Measurements from ENCODE around the gene ARPC1B.
"Not testable (repeated sequence)": the region's sequence is repeated elsewhere in the genome, so short reads cannot be mapped to it uniquely, and the experiment has no call there.

Gene ARPC1B

GRCh38 chr7:99368750-99369389 is 5.7 kb upstream of the ARPC1B start:
- DNase-seq (ENCODE audit: low spot score) = no peak

- no peak for DNase-seq (ENCODE audit: low spot score)
Measured at GRCh38 chr7:99369767-99370391, 4.7 kb upstream of the ARPC1B start.

DNA sequence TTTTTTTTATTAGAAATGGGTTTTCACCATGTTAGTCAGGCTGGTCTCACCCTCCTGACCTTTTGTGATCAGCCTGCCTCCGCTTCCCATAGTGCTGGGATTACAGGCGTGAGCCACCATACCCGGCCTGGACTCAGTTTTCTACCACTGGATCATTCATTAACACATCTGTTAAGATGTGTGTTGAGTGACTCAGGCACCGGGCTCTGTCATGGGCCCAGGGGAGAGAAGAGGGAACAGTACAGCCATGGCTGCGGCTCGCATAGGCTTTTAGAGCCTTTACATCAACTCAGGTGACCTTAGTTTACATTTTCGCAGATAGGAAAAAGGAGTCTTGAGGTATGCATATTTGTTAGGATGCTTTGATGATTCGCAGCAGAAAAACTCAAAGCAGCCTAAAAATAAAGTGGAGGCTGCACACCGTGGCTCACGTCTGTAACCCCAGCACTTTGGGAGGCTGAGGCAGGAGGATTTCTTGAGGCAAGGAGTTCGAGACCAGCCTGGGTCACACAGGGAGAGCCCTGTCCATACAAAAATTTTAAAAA is 3.1 kb upstream of the ARPC1B start:
- DNase-seq (ENCODE audit: low spot score) = no peak

DNA sequence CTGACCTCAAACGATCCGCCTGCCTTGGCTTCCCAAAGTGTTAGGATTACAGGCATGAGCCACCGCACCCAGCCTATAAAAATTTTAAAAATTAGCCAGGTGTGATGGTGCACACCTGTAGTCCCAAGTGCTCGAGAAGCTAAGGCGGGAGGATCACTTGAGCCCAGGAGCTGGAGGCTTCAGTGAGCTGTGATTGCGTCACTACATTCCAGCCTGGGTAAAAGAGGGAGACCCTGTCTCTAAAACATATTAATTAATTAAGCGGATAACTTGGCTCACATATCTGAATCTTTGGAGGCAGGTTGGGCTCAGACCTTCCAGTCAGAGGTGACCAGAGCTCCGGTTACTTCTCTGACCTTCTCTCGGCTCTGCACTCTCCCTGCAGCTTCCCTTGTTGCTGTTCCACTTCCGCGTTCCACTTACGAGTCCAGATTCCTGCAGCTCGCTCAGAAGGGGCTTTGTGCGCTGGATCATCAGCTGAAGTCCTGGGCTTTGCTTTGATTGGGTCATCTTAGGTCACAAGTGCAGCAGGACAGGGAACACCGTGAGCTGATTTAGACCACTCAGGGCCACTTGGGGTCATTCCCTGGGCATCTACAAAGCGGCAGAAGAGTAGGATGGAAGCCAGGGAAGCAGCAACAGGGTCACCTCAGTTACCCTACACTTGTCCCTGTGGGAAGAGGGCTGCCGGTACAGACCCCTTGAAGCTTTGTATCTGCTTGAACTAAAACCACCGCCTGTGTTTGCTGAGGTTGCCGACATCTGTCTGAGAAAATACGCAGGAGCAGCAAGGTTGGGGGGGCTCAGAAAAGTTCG is 2.0 kb upstream of the ARPC1B start:
- DNase-seq (ENCODE audit: low spot score) = no peak

DNA sequence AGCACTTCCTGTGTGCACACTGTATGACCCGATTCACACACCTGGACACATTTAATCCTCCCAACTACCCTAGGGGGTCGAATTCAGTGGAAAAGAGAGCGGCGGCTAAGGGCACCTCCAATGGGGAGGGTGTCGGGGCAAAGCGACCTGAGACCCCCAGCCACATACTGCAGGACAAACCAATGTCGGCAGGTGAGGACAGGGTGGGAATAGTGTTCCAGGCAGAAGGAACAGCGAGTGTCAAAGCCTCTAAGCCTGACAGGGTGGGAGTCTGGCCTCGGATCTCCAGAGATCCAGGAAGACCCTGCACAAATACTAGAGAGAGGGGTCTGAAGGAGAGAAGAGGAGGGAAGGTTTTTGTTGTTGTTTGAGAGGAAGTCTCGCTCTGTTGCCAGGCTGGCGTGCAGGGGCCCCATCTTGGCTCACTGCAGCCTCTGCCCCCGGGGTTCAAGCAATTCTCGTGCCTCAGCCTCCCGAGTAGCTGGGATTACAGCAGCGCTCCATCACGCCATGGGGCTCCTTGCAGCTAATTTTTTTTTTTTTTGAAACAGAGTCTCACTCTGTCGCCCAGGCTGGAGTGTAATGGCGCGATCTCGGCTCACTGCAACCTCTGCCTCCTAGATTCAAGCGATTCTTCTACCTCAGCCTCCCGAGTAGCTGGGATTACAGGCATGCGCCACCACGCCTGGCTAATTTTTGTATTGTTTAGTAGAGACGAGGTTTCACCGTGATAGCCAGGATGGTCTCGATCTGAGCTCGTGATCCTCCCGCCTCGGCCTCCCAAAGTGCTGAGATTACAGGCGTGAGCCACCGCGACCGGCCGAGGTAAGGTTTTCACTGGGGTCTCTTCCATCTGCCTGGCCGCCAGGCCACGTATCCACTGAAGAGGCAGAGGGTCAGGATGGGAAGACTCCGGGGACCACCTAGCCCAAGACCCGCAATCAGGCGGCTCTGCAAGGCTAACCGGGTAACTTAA is 1.2 kb upstream of the ARPC1B start:
- no peak for DNase-seq (ENCODE audit: low spot score)

GRCh38 chr7:99375070-99375807 is 709 bp downstream of the ARPC1B start:
- DNase-seq (ENCODE audit: low spot score) = peak; percentile 88

DNA sequence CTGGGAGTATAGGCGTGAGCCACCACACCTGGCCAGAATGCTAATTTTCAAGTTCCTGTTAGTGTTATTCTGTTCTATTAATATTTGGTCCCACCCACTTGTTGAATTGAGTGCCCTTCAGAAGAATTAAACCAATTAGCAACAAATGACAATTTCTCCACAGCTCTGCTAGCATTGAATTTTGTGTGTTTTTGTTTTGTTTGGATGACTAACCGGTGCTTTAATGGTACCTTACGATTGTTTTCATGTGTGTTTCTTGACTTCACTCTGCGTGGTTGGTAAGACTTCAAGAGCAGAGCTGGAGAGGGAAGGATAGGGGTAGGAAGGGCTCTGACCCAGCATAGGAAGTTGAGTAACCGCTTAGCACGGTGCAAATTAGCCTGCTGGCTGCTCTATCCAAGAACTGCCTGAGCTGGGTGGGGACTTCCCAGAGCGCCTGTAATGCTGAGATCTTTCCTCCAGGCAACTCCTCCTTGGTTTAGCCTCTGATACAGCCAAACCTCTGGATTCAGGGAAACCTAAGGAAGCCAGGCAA is 4.6 kb downstream of the ARPC1B start:
- no peak for DNase-seq (ENCODE audit: low spot score)

- DNase-seq (ENCODE audit: low spot score) = not testable (repeated sequence)
Measured at GRCh38 chr7:99379693-99380031, 5.1 kb downstream of the ARPC1B start.

- DNase-seq (ENCODE audit: low spot score) = no peak
Measured at GRCh38 chr7:99380032-99380822, 5.7 kb downstream of the ARPC1B start.

DNA sequence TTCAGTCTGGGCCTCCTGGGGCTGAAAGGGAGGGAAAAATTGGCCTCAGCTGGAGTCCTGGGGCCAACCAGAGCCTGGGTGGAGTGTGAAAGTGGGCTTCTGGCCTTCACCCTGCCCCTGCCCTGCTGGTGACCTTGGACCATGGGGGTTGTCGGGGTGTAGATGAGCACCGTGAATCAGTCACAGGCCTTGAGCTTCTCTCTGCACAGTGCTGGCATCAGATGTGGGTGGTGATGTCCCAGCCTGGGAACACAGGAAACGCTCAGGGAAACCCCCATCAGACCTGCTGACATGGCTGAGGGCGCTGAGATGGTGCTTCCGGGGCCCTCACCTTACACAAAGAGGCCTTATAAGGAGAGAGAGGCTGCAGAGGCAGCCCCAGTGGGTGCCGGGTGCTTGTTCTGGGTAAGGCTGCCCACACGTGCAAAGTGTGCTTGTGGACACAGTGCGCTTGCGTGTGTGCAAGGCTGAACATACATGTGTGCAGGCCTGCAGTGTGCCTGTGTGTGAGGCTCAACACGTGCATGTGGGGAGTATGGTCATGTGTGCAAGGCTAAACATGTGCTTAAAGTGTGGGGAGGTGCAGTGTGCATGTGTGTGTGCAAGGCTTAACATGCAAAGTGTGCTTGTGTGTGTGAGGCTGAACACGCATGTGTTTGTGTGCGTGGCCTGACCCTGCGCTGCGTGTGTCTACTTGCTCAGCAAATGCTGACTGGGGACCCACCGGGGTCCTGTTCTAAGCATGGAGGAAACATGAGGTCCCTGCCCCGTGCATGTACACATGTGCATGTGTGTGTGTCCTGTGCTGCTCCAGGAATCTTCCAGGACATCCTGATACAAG is 6.5 kb downstream of the ARPC1B start:
- DNase-seq (ENCODE audit: low spot score) = no peak

DNA sequence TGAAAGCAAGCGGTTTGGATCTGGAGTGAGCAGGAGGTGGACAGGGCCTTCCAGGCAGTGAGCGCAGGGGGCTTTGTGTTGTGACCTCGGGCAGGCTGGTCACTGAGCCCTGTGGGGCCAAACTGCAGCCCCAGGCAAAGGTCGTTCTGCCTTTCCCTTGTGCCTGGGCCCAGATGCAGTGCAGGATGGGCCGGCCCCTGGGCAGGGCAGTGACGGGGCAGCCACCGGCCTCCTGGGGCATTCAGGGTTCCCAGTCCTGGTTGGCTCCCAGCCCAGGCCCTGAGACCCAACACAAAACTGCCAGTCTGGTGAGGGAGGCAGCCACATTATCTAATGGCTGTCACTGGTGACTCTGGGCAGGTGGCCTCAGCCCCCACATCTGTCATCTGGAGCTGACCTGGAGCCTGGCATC is 7.1 kb downstream of the ARPC1B start:
- no peak for DNase-seq (ENCODE audit: low spot score)

DNA sequence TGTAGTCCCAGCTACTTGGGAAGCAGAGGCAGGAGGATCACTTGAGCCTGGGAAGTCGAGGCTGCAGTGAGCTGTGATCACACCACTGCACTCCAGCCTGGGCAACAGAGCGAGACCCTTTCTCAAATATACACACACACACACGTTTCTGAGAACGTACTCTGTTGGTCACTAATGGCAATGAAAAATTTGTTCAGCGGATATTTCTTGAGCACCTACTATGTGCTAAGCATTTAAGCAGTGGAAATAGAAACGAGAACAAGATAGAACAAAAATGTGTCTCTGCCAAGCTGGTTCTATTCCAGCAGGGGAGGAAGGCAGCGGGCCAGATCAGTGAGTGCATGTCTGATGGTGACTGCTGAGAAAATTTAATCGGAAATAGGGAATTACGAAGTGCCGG is 8.7 kb downstream of the ARPC1B start:
- no peak for DNase-seq (ENCODE audit: low spot score)

- DNase-seq (ENCODE audit: low spot score) = no peak
Measured at GRCh38 chr7:99383791-99384370, 9.4 kb downstream of the ARPC1B start.

- no peak for DNase-seq (ENCODE audit: low spot score)
Measured at GRCh38 chr7:99384523-99384922, 10.0 kb downstream of the ARPC1B start.

DNA sequence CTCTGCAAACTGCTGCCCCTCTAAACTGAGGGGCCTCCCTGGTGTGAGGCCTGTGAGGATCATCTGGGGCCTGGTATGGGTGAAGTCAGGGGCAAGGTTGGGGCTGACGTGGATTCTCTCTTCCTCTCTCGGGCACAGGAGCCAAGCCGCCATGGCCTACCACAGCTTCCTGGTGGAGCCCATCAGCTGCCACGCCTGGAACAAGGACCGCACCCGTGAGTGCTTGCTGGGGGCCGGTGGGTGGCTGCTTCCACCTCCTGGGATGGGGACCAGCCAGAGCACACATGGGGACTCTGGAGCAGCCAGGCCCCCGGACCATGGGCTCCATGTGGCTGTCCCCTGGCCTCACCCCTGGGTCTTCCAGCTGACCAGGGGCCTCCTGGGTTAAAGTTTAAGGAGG is 11.0 kb downstream of the ARPC1B start:
- DNase-seq (ENCODE audit: low spot score) = no peak

DNA sequence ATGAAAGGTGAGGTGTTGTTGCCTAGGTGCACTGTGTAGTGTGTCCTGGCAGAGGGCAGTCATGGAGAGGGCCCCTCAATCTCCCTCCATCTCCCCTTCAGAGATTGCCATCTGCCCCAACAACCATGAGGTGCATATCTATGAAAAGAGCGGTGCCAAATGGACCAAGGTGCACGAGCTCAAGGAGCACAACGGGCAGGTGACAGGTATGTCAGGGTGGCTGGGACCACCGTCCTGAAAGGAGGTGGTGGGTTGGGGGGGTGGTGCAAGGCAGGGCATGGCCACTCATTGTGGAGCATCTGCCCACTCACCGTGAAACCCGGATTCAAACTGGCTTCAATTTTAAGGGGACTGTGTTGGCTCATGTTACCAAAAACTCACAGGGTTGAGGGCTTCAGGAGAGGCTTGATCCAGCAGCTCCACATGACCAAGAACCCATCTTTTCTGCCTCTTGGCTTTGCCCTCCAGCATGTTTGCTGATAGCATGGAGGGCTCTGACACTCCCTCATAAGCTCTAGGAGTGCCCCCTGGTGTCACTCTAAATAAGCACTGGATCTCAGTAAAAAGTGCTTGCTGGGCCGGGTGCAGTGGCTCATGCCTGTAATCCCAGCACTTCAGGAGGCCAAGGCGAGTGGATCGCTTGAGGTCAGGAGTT is 12.2 kb downstream of the ARPC1B start:
- no peak for DNase-seq (ENCODE audit: low spot score)

GRCh38 chr7:99387239-99387635 is 12.7 kb downstream of the ARPC1B start:
- not testable (repeated sequence) for DNase-seq (ENCODE audit: low spot score)

- no peak for DNase-seq (ENCODE audit: low spot score)
Measured at GRCh38 chr7:99387912-99388311, 13.4 kb downstream of the ARPC1B start.
